Measurements from ENCODE around the gene ASAH2. TPM values are rescaled to one million over a fixed set of nuclear protein-coding genes. Genes with fewer than 3 reads are reported as not detected.

Gene ASAH2
- 1 to 10 TPM in 1 of 4 donors, under 1 TPM in 2, not detected in 1; under 0.01 to 1.5 (median 0.66) TPM for total RNA-seq

- no peak for TF ChIP-seq EP300 (IDR thresholded peaks at IDR 0.05)
- TF ChIP-seq POLR2A (IDR thresholded peaks at IDR 0.05) = no peak
- TF ChIP-seq CTCF (IDR thresholded peaks at IDR 0.05) = no peak
- DNase-seq (ENCODE audit: low spot score in 2 of 2) = no peak
- 52 to 67% methylated on average over 1 of the region's 1 CpG for WGBS, 2 donors
- Histone ChIP-seq H3K36me3 (no peaks in the 10 kb centered on the region), H3K4me1 (no peaks in the 10 kb centered on the region), H3K4me3 (no peak within 1 kb of the TSS), H3K9me3 (no peaks in the 10 kb centered on the region), H3K27me3 (peaks cover 0 to 3% of the 10 kb centered on the region in 2 donors), H3K27ac (no peak within 1 kb of the TSS)
Observed at GRCh38 chr10:50251394-50251793, at the start of gene ASAH2. Gene ASAH2, minus strand, starts transcription at chr10:50251516. Its CDS starts 2,906 bp downstream, at chr10:50248610.

GRCh38 chr10:50299948-50300669 is 48.8 kb upstream of the ASAH2 start:
- peaks cover 0 to 8% (median 1%) of the 10 kb centered on the region in 4 donors for H3K9me3 ChIP-seq
- no peak for TF ChIP-seq CTCF (IDR thresholded peaks at IDR 0.05)
- TF ChIP-seq POLR2A (IDR thresholded peaks at IDR 0.05) = no peak
- TF ChIP-seq EP300 (IDR thresholded peaks at IDR 0.05) = no peak
- H3K4me3 ChIP-seq = no peak overlapping the region
- H3K36me3 ChIP-seq = peaks cover 0 to 7% (median 0%) of the 10 kb centered on the region in 3 donors
- H3K27ac ChIP-seq = no peak overlapping the region
- H3K4me1 ChIP-seq = no peaks in the 10 kb centered on the region
- 91 to 97% methylated on average over 1 of the region's 1 CpG for WGBS, 2 donors
- H3K27me3 ChIP-seq = no peaks in the 10 kb centered on the region
- DNase-seq (ENCODE audit: low spot score in 2 of 2) = no peak

GRCh38 chr10:50295367-50295766 is 44.1 kb upstream of the ASAH2 start:
- no peaks in the 10 kb centered on the region for H3K4me1 ChIP-seq
- no peaks in the 10 kb centered on the region for H3K27me3 ChIP-seq
- H3K9me3 ChIP-seq = peaks cover 0 to 8% (median 1%) of the 10 kb centered on the region in 4 donors
- 46 to 81% methylated on average over 1 of the region's 1 CpG for WGBS, 2 donors
- no peak overlapping the region for H3K27ac ChIP-seq
- H3K4me3 ChIP-seq = no peak overlapping the region
- DNase-seq (ENCODE audit: low spot score in 2 of 2) = no peak
- no peaks in the 10 kb centered on the region for H3K36me3 ChIP-seq
- TF ChIP-seq CTCF (IDR thresholded peaks at IDR 0.05) (no peak), POLR2A (IDR thresholded peaks at IDR 0.05) (no peak), EP300 (IDR thresholded peaks at IDR 0.05) (no peak)

GRCh38 chr10:50294582-50294981 is 43.3 kb upstream of the ASAH2 start:
- no peak for DNase-seq (ENCODE audit: low spot score in 2 of 2)
- TF ChIP-seq CTCF (IDR thresholded peaks at IDR 0.05) (no peak), POLR2A (IDR thresholded peaks at IDR 0.05) (no peak), EP300 (IDR thresholded peaks at IDR 0.05) (no peak)
- no peaks in the 10 kb centered on the region for H3K36me3 ChIP-seq
- no peak overlapping the region for H3K4me3 ChIP-seq
- H3K27me3 ChIP-seq = no peaks in the 10 kb centered on the region
- H3K27ac ChIP-seq = no peak overlapping the region
- peaks cover 0 to 8% (median 0%) of the 10 kb centered on the region in 4 donors for H3K9me3 ChIP-seq
- WGBS, 2 donors = 100% methylated on average over 1 of the region's 1 CpG
- H3K4me1 ChIP-seq = no peaks in the 10 kb centered on the region

- H3K4me3 ChIP-seq = no peak overlapping the region
Observed at GRCh38 chr10:50293513-50294313, 42.4 kb upstream of the ASAH2 start.

More at GRCh38 chr10:50293513-50294313, 42.4 kb upstream of the ASAH2 start:
- no peaks in the 10 kb centered on the region for H3K27me3 ChIP-seq
- TF ChIP-seq EP300 (IDR thresholded peaks at IDR 0.05) = no peak
- WGBS, 2 donors = 81 to 86% methylated on average over 5 of the region's 5 CpGs
- H3K27ac ChIP-seq = peak overlapping the region in 1 of 4 donors; percentile 7
- H3K9me3 ChIP-seq = peaks cover 0 to 8% (median 0%) of the 10 kb centered on the region in 4 donors
- H3K4me1 ChIP-seq = no peaks in the 10 kb centered on the region
- no peak for DNase-seq (ENCODE audit: low spot score in 2 of 2)
- no peaks in the 10 kb centered on the region for H3K36me3 ChIP-seq
